AG04450 (cell line): ENCODE data around the gene PRR33. TPM values are rescaled to one million over a fixed set of nuclear protein-coding genes. Genes with fewer than 3 reads are reported as not detected.

Source experiments
- CTCF ChIA-PET: fragments of 300-600, 350-600 bp; formaldehyde crosslinking; extraction: SDS; loops from one replicate; lab custom pipeline; 2022; ENCODE audit warnings: antibody characterized with exemption, inconsistent platforms; lab: Charles Lee
- POLR2A ChIA-PET: fragments of 350-600 bp; formaldehyde crosslinking; extraction: SDS; loops from one replicate; lab custom pipeline; 2021; ENCODE audit warnings: antibody characterized with exemption, inconsistent platforms; lab: Yijun Ruan, JAX
- DNase-seq: peaks from one replicate; pipeline ENCODE4 v3.0.0-alpha.2; 2011; ENCODE audit warnings: low read depth, low spot score
- H3K27ac ChIP-seq: one replicate; pipeline ENCODE4 v1.5.1; 2012; ENCODE audit warnings: low read depth, low read length, control low read depth
- H3K27me3 ChIP-seq: one replicate; pipeline ENCODE4 v1.6.0; 2012; ENCODE audit warnings: low read length; ENCODE audit not compliant: control insufficient read depth, insufficient read depth
- H3K4me3 ChIP-seq: 2 replicates; pipeline ENCODE4 v1.5.1; 2011; ENCODE audit warnings: mild to moderate bottlenecking, low read depth, low read length, control low read depth
- H3K9me3 ChIP-seq: 2 replicates; pipeline ENCODE4 v1.5.1; 2012; ENCODE audit warnings: low read length; ENCODE audit not compliant: control insufficient read depth, insufficient read depth
- CTCF ChIP-seq: IDR thresholded peaks from 2 replicates; pipeline ENCODE4 v1.5.1; 2011; ENCODE audit warnings: low read depth, low read length, control low read depth, inconsistent platforms
- polyA plus RNA-seq: library from polyadenylated mRNA; depleted of rRNA; stranded (reverse); fragments of >200 nt; gene quantifications from 2 replicates; pipeline ENCODE4 v1.2.3, GENCODE V29; 2011

PRR33 gene
- polyA plus RNA-seq, 1 experiment: not detected

- POLR2A ChIA-PET: no interaction called here
- Histone ChIP-seq H3K9me3 (no peaks in the 10 kb centered on the region; the same call in 1 of the 2 replicates), H3K27ac (no peak overlapping the region), H3K27me3 (peaks cover 5% of the 10 kb centered on the region), H3K4me3 (no peak overlapping the region)
- no peak for DNase-seq
- no peak for TF ChIP-seq CTCF
- CTCF ChIA-PET: no interaction called here
Measured at GRCh38 chr11:1915795-1916131, 24.1 kb upstream of the PRR33 start.

GRCh38 chr11:1913271-1914060 is 21.8 kb upstream of the PRR33 start:
- no peaks in the 10 kb centered on the region; the same call in 1 of the 2 replicates for H3K9me3 ChIP-seq
- ChIA-PET CTCF (no interaction called here), POLR2A (no interaction called here)
- no peak for DNase-seq
- H3K27ac ChIP-seq: no peak overlapping the region
- peaks cover 5% of the 10 kb centered on the region for H3K27me3 ChIP-seq
- TF ChIP-seq CTCF: no peak
- H3K4me3 ChIP-seq: no peak overlapping the region

GRCh38 chr11:1912289-1912878 is 20.7 kb upstream of the PRR33 start:
- TF ChIP-seq CTCF: no peak
- POLR2A ChIA-PET: no interaction called here
- H3K4me3 ChIP-seq: no peak overlapping the region
- H3K27ac ChIP-seq: no peak overlapping the region
- H3K27me3 ChIP-seq: peaks cover 3% of the 10 kb centered on the region
- CTCF ChIA-PET: interaction anchor here (0.6 kb wide), 2 partner anchors 31 to 569 kb away, joined by 3 read pairs; no protein-coding TSS in a partner anchor
- no peaks in the 10 kb centered on the region; the same call in 1 of the 2 replicates for H3K9me3 ChIP-seq
- DNase-seq: no peak

- H3K9me3 ChIP-seq: no peaks in the 10 kb centered on the region; the same call in 1 of the 2 replicates
- POLR2A ChIA-PET: no interaction called here
- CTCF ChIA-PET: no interaction called here
- H3K27me3 ChIP-seq: peaks cover 10% of the 10 kb centered on the region
- no peak for TF ChIP-seq CTCF
- no peak overlapping the region for H3K27ac ChIP-seq
- DNase-seq: no peak
- H3K4me3 ChIP-seq: no peak overlapping the region
Measured at GRCh38 chr11:1909524-1909923, 17.8 kb upstream of the PRR33 start.

- Histone ChIP-seq H3K27ac (no peak overlapping the region), H3K27me3 (peaks cover 14% of the 10 kb centered on the region), H3K9me3 (no peaks in the 10 kb centered on the region; the same call in 1 of the 2 replicates), H3K4me3 (no peak overlapping the region)
- DNase-seq: no peak
- ChIA-PET POLR2A (no interaction called here), CTCF (interaction anchor here (1.2 to 1.3 kb wide), 2 partner anchors 27 to 243 kb away, joined by 3 to 6 read pairs; no protein-coding TSS in a partner anchor)
- no peak for TF ChIP-seq CTCF
Measured at GRCh38 chr11:1908618-1909017, 16.9 kb upstream of the PRR33 start.
